WTC11 (cell line): ENCODE data around the gene AREL1. TPM values are rescaled to one million over a fixed set of nuclear protein-coding genes. Genes with fewer than 3 reads are reported as not detected.

Source experiments
- ATAC-seq: fragments of 200-7000 bp; cut with Tn5 transposase; 2 replicates; pipeline ENCODE4 v1.10.0; 2021; ENCODE audit warnings: mild to moderate bottlenecking, moderate library complexity
- CTCF ChIA-PET: fragments of 300-600 bp; sonication (Branson Sonifier 250); formaldehyde crosslinking; loops from one replicate; lab custom pipeline; 2021; ENCODE audit warnings: antibody characterized with exemption; lab: Charles Lee
- POLR2A ChIA-PET: fragments of 350-600 bp; sonication (Branson Sonifier 250); formaldehyde crosslinking; loops from one replicate; lab custom pipeline; 2021; ENCODE audit warnings: antibody characterized with exemption; lab: Charles Lee
- DNase-seq: peaks from one replicate; pipeline ENCODE4 v3.0.0; 2021; ENCODE audit warnings: low spot score
- H3K27ac Mint-ChIP-seq: 2 replicates; pipeline ENCODE4 v1.8.0; 2021; ENCODE audit warnings: mixed read lengths
- H3K27me3 Mint-ChIP-seq: 2 replicates; pipeline ENCODE4 v1.8.0; 2021; ENCODE audit warnings: low read depth, mild to moderate bottlenecking, moderate library complexity, mixed read lengths
- H3K36me3 Mint-ChIP-seq: 2 replicates; pipeline ENCODE4 v1.8.0; 2021; ENCODE audit warnings: mixed read lengths
- H3K4me1 Mint-ChIP-seq: 2 replicates; pipeline ENCODE4 v1.8.0; 2022; ENCODE audit warnings: mixed read lengths
- H3K4me3 Mint-ChIP-seq: 2 replicates; pipeline ENCODE4 v1.8.0; 2021; ENCODE audit warnings: mild to moderate bottlenecking, moderate library complexity, mixed read lengths
- H3K9me3 Mint-ChIP-seq: 2 replicates; pipeline ENCODE4 v1.8.0; 2021; ENCODE audit warnings: mixed read lengths
- AFF4 ChIP-seq: sonication (generic); formaldehyde crosslinking; IDR thresholded peaks from 2 replicates; pipeline ENCODE4 v1.8.1; 2023; ENCODE audit warnings: mild to moderate bottlenecking, missing genetic modification reagents, borderline replicate concordance
- ARID4B ChIP-seq: sonication (generic); formaldehyde crosslinking; IDR thresholded peaks from 2 replicates; pipeline ENCODE4 v1.8.0; 2023; ENCODE audit warnings: missing genetic modification reagents, mild to moderate bottlenecking, borderline replicate concordance
- ATF1 ChIP-seq: sonication (generic); formaldehyde crosslinking; IDR thresholded peaks from 2 replicates; pipeline ENCODE4 v1.8.1; 2023; ENCODE audit warnings: mild to moderate bottlenecking, moderate library complexity, missing genetic modification reagents
- CBFB ChIP-seq: sonication (generic); formaldehyde crosslinking; IDR thresholded peaks from 2 replicates; pipeline ENCODE4 v1.8.1; 2022; ENCODE audit warnings: mild to moderate bottlenecking, low read depth, missing genetic modification reagents
- CDX4 ChIP-seq: fragments of 250-450 bp; sonication (Bioruptor Pico); IDR thresholded peaks from 2 replicates; pipeline ENCODE4 v1.9.0; 2021; ENCODE audit warnings: moderate library complexity, mild to moderate bottlenecking, inconsistent platforms, borderline replicate concordance
- E2F5 ChIP-seq: sonication (generic); formaldehyde crosslinking; IDR thresholded peaks from 2 replicates; pipeline ENCODE4 v1.8.1; 2022; ENCODE audit warnings: mild to moderate bottlenecking, moderate library complexity, missing genetic modification reagents
- FOXK1 ChIP-seq: sonication (generic); formaldehyde crosslinking; IDR thresholded peaks from 2 replicates; pipeline ENCODE4 v1.8.0; 2022; ENCODE audit warnings: mild to moderate bottlenecking, moderate library complexity, missing genetic modification reagents
- GRHL2 ChIP-seq: fragments of 250-450 bp; sonication (Bioruptor Pico); IDR thresholded peaks from 2 replicates; pipeline ENCODE4 v1.8.0; 2022; ENCODE audit warnings: mild to moderate bottlenecking, moderate library complexity; ENCODE audit not compliant: insufficient replicate concordance, severe bottlenecking
- HMGA2 ChIP-seq: fragments of 250-450 bp; sonication (Bioruptor Pico); IDR thresholded peaks from 2 replicates; pipeline ENCODE4 v1.4.0; 2021; ENCODE audit warnings: mild to moderate bottlenecking, moderate library complexity
- HMGXB4 ChIP-seq: sonication (generic); formaldehyde crosslinking; IDR thresholded peaks from 2 replicates; pipeline ENCODE4 v1.8.1; 2023; ENCODE audit warnings: mild to moderate bottlenecking, moderate library complexity, missing genetic modification reagents
- IRF1 ChIP-seq: sonication (generic); formaldehyde crosslinking; IDR thresholded peaks from 2 replicates; pipeline ENCODE4 v1.8.0; 2023; ENCODE audit warnings: missing genetic modification reagents
- JAZF1 ChIP-seq: fragments of 250-450 bp; sonication (Bioruptor Pico); IDR thresholded peaks from 2 replicates; pipeline ENCODE4 v1.9.0; 2021; ENCODE audit warnings: moderate library complexity, mild to moderate bottlenecking, inconsistent platforms
- KAT7 ChIP-seq: sonication (generic); formaldehyde crosslinking; IDR thresholded peaks from 2 replicates; pipeline ENCODE4 v1.8.1; 2023; ENCODE audit warnings: missing genetic modification reagents, mild to moderate bottlenecking, borderline replicate concordance
- NFATC4 ChIP-seq: fragments of 250-450 bp; sonication (Bioruptor Pico); IDR thresholded peaks from 2 replicates; pipeline ENCODE4 v1.9.0; 2021; ENCODE audit warnings: mild to moderate bottlenecking
- NFE2L1 ChIP-seq: sonication (generic); formaldehyde crosslinking; IDR thresholded peaks from 2 replicates; pipeline ENCODE4 v1.8.1; 2023; ENCODE audit warnings: missing genetic modification reagents
- NR3C1 ChIP-seq: sonication (generic); formaldehyde crosslinking; conservative IDR thresholded peaks from 2 replicates; pipeline ENCODE4 v1.8.1; 2023; ENCODE audit warnings: low read depth, mild to moderate bottlenecking, missing genetic modification reagents
- USF2 ChIP-seq: sonication (generic); formaldehyde crosslinking; IDR thresholded peaks from 2 replicates; pipeline ENCODE4 v1.8.1; 2023; ENCODE audit warnings: mild to moderate bottlenecking, missing genetic modification reagents, moderate library complexity
- ZNF219 ChIP-seq: sonication (generic); formaldehyde crosslinking; IDR thresholded peaks from 2 replicates; pipeline ENCODE4 v1.8.0; 2023; ENCODE audit warnings: missing genetic modification reagents, mild to moderate bottlenecking, borderline replicate concordance
- ZNF423 ChIP-seq: fragments of 250-450 bp; sonication (Bioruptor Pico); IDR thresholded peaks from 2 replicates; pipeline ENCODE4 v2.1.2; 2022; ENCODE audit warnings: mild to moderate bottlenecking, moderate library complexity
- total RNA-seq: library from RNA; stranded (reverse); gene quantifications from 3 replicates; pipeline ENCODE4 v1.2.3, GENCODE V29; 2021

Gene AREL1
- total RNA-seq, 1 experiment from 2014 or later, result 37.0 TPM

GRCh38 chr14:74649167-74649566 lies 63.7 kb downstream of the AREL1 start (continued):
- no peak for TF ChIP-seq ARID4B (CRISPR knock-in tag)
- no peak for TF ChIP-seq CDX4 (CRISPR knock-in tag)
- TF ChIP-seq KAT7 (CRISPR knock-in tag), result no peak
- no peak for TF ChIP-seq E2F5
- TF ChIP-seq GRHL2 (CRISPR knock-in tag), result no peak

GRCh38 chr14:74648601-74649000 lies 64.3 kb downstream of the AREL1 start:
- Mint-ChIP-seq H3K9me3 (no peaks in the 10 kb centered on the region), H3K27ac (peak overlapping the region; percentile 34), H3K36me3 (no peaks in the 10 kb centered on the region), H3K4me3 (no peak overlapping the region), H3K27me3 (no peaks in the 10 kb centered on the region), H3K4me1 (peaks cover 22% of the 10 kb centered on the region)
- POLR2A ChIA-PET, result no interaction called here
- CTCF ChIA-PET, result interaction anchor here (0.6 to 3.7 kb wide), 10 partner anchors 10 to 358 kb away, joined by 3 to 18 read pairs (median 4); partner anchors contain the start of genes ISCA2 and NPC2
- DNase-seq (no peak), ATAC-seq (no peak)
- TF ChIP-seq ATF1 (CRISPR knock-in tag) (no peak), FOXK1 (no peak), CBFB (CRISPR knock-in tag) (no peak), NR3C1 (no peak), USF2 (CRISPR knock-in tag) (no peak), JAZF1 (CRISPR knock-in tag) (no peak)

- Mint-ChIP-seq H3K27me3 (no peaks in the 10 kb centered on the region), H3K4me1 (peaks cover 22% of the 10 kb centered on the region), H3K4me3 (no peak overlapping the region), H3K9me3 (no peaks in the 10 kb centered on the region), H3K27ac (peak overlapping the region; percentile 63; the same call in 1 of the 2 replicates), H3K36me3 (no peaks in the 10 kb centered on the region)
- ChIA-PET CTCF (interaction anchor here (0.6 to 3.7 kb wide), 12 partner anchors 10 to 357 kb away, joined by 3 to 18 read pairs (median 3); partner anchors contain the start of genes ISCA2 and NPC2), POLR2A (no interaction called here)
- peak; percentile 68 for ATAC-seq
- no peak for DNase-seq
- TF ChIP-seq IRF1 (no peak), ATF1 (CRISPR knock-in tag) (no peak), FOXK1 (no peak), AFF4 (CRISPR knock-in tag) (no peak), NFE2L1 (no peak), HMGA2 (CRISPR knock-in tag) (no peak), HMGXB4 (no peak), ZNF219 (CRISPR knock-in tag) (no peak), NFATC4 (CRISPR knock-in tag) (no peak), ZNF423 (CRISPR knock-in tag) (no peak)
Measured at GRCh38 chr14:74647678-74648461, 65.0 kb downstream of the AREL1 start.
